Nucleus accumbens (tissue), 56 donors: ENCODE data around the gene LPP.
A peak's percentile ranks its signal among the peaks of the same experiment; 100 is the strongest.

Source experiments
- DNase-seq, 56 donors: peaks; one replicate each; lab custom pipeline; 2025; lab: John Stamatoyannopoulos, UW

LPP gene

DNA sequence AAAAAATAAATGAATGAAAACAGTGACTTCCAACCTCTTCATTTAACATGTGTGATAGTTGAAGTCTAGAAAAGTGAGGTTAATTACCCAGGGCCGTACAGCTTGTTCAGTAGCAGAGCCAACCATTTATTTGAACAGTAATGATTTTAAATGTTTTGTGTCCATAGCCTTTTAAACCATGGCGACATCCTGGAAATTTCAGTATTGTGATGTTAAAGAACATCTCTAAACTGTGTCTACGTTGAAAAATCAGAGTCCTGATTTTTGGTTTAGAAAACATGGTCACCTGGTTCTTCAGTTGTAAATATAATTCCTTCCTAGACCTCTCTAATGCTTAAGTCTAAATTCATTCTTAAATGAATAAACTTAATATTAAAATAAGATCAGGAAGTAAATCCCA lies 14.2 kb downstream of the LPP start:
- DNase-seq: no peak

- DNase-seq: no peak
Measured at GRCh38 chr3:188168648-188169047, 14.7 kb downstream of the LPP start.

- peak in 13 of 56 donors; percentile 4 to 34 (median 20) for DNase-seq
Measured at GRCh38 chr3:188169830-188170455, 16.0 kb downstream of the LPP start.

DNA sequence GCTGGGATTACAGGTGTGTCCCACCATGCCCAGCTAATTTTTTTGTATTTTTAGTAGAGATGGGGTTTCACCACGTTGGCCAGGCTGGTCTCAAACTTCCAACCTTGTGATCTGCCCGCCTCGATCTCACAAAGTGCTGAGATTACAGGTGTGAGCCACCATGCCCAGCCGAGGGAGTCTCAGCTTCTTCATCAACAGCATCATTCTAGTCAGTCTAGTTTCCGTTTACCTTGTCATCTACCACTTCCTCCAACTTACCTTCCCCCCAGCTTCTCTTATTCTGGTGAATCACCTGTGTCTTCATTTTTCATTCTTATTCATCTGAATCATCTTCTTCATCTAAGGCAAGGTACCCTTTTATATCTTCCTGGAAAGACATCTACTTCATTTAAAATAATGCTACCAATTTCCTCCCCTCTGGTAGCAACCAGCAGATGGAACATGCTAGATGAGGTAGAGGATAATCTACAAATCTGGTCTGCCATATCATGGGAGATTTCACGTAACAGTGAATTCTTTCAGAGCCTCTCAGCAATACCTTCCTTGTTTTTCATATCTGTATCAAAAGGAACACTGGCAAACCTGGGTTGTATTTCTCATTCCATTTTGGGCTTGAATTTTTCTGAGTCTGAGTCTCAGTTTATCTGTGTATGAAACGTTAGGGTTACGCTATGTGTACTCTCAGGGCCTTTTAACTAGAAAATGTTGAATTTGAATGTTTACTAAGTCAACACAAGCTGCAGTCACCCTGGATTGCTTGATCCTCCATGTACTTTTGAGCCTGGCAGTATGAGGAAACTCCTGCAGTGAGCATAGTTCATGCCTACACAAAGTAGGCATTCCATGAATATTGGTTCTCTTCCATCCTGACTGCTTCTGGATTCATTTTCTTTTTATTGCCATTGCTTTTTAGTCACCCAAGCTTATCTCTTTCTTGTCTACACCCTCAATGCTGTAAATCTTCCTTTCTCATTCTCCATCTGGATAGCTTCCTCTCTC lies 16.8 kb downstream of the LPP start:
- no peak for DNase-seq

- DNase-seq: no peak
Measured at GRCh38 chr3:188171682-188172467, 17.9 kb downstream of the LPP start.

GRCh38 chr3:188174317-188175044 lies 20.5 kb downstream of the LPP start:
- DNase-seq: no peak

DNA sequence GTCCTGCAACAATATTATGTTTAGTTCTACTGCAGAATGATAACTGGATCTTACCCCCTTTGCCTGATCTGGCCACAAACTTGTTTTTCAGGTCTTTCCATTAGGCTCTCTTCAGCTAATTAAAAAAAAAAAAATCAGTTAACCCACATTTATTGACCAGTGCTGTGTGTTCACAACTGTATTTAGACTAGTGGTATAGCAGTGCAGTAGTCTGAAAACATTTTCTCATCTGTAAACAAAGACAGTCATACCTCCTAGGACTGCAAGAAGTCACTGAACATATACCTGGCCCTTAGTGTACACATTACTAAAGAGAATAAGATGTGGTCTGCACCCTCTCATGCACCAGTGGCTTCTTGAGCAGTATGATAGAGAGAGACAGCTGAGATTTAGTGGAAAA lies 22.5 kb downstream of the LPP start:
- no peak for DNase-seq

DNA sequence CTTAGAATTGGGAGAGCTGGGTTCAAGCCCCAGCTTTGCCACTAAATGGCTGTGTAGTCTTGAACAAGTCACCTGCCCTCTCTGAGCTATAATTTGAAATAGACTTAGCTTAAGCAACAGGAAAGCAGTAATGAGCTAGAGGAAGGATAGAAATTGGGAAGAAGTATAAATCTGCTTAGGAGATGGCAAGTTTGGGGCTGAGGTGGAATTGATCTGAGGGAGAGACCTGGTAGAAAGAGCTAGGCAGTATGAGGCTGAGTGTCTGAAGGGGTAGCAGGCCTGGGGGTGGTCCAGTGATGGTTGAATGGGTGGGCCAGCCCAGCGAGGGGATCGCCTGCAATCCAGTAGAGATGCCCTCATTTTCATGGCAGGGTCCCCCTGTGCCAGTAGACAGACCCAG lies 22.9 kb downstream of the LPP start:
- DNase-seq: no peak

DNA sequence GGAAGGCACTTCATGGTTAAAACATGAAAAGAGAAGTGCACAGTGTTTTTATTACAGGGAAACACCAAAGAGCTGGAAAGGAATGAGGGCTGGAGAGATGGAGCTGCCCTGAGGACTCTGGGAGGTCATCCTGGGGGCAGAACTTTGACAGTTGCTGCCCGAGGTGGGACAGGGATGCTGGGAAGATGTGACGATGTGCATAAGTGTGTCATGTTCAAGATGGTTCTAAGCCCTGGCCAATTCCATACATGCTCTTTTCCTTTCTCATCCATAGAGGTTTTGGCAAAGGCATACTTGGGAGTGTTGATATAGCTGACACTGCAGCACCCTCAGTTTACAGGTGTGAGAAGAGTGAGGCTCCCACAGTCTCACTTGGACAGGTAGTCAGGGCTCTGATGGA lies 23.8 kb downstream of the LPP start:
- no peak for DNase-seq

DNA sequence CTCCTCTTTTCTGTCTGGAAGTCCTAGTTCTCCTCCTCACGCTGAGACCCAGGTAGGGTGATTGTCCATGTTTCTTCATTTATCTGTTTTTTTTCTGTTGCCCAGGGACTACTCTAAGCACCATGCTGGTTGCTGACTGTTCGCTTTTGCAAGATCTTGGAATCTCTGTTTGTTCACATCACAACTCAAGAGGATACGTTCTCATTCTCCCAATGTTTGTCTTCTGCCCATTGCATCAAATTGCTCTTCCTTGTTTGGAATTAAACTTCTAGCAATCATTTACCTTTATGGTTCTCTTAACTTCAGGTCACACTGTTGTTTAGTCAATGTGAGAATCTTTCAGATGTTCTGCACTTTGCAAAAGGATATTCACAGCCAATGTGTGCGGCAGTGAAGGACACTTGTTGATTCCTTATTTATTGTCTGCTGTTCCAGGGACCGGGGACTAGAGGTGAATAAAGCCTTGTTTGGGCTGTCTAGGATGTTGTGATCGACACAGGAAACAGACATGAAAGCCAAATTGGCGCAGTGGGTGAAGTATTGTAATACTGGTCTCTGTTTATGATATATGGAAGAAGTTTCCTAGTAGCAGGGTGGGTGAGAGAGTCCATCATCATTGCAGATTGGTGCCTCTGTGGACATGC lies 24.5 kb downstream of the LPP start:
- DNase-seq: no peak

DNA sequence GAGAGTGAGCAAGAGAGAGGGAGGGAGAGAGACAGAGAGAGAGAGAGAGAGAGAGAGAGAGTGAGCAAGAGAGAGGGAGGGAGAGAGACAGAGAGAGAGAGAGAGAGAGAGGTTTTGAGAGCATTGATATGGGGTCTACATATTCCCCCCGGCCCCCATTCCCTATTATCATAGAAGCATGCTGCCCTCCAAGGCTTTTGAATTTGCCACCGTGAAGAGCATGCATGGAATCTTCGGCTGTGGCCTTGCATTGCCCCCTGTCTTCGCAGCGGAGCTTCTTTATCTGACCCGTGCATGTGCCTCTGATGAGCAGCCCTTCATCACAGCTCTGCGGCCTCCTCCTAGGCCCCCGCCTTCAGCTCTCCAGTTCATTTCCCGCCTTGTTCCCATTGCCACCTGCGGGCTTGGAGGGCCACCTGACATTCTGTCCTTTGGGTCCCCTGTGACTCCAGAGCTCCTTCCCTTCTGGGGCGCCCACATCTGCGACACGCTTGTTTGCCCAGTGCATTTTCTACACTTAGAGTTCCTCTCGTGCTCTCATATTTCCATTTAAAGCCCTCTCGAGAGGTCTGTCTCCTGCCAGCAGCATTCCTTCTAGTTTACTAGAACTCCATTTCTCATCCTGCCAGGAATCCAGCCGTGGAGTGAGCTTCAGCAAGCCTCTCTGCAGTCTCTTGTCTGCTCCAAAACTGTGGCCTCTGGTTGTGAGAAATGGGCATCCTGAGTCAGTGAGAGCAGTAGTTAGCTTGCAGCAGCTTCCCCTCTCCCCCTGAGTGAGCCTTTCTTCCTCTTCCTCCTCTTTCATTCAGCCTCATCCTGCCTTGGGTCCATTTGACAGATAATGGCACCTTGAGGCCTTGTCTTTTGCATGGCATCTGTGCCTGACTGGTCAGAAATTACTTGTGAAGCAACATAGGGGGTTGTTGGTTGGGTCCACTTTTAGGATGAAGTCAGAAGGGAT lies 25.3 kb downstream of the LPP start:
- no peak for DNase-seq

DNA sequence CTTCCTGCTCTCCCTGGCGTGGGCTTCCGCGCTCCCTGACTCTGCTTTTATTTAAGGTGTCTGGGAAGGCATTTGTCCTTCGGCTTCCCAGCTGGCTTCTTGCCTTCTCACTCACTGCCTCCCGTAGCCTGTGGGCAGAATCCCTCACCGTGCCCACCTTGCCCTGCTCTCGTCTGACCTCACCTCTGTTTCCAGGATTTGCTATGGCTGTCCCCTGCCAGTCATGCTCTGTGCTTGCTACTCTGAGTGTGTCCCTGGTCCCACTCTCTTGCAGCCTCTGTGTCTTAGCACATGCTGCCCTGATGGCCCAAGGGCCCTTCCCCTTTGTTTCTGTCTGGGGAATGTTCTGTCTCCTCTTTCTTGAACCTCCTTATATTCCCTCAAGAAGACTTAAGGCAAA lies 26.2 kb downstream of the LPP start:
- no peak for DNase-seq

DNA sequence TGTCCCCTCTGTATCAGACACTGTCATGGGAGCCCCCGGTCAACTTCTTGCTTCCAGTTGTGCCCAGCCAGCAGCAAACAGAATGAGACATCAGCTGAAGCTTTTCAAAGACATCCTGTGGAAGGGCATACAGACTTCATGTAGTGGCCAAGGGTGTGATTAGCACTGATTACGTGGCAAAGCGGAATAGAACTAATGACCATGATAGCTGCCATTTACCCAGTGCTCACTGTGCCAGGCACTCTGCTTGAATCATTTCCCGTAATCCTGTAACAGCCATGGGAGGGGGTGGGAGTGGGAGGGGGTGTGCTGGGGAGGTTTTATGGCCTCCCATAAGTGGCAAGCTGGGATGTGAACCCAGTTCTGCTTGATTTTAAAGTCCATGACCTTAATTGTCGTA lies 29.5 kb downstream of the LPP start:
- no peak for DNase-seq

GRCh38 chr3:188184160-188184559 lies 30.2 kb downstream of the LPP start:
- no peak for DNase-seq

DNA sequence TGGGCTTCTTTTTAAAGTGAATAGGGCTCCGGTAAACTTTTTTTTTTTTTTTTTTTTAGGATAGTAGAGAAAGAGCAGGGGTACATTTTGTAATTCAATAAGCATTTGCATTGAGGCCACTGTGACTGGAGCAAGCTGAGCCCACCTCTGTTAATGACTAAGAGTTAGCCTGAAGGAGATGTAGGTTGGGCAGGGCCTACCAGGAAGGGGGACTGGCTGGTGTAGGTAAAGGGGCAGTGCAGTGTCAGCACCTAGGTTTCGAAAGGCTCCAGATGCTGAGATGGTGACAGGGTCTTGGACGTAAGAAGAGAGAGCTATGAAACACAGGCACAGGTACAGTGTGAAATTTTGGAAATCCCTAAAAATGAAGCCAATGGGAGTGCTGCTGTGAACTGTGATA lies 30.7 kb downstream of the LPP start:
- DNase-seq: no peak

GRCh38 chr3:188185717-188186251 lies 31.8 kb downstream of the LPP start:
- DNase-seq: peak in 1 of 56 donors; percentile 9

DNA sequence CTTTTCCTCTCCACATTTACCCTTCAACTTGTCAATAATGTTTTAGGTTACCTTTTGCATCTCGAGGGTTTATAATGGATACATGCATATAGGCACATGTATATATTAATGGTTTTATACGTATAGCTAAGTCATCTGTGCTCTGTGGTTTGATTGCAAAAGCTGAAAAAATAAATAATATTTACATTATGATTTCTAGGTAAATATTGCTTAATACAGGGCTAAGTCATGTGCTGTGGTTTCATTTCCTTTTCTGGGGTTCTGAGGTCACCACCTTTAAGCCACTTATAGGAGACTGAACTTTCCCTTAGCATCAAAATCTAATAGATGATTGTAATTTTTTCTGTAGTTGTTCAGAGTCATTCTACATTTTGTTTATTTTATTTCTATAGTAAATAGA lies 33.1 kb downstream of the LPP start:
- no peak for DNase-seq

DNA sequence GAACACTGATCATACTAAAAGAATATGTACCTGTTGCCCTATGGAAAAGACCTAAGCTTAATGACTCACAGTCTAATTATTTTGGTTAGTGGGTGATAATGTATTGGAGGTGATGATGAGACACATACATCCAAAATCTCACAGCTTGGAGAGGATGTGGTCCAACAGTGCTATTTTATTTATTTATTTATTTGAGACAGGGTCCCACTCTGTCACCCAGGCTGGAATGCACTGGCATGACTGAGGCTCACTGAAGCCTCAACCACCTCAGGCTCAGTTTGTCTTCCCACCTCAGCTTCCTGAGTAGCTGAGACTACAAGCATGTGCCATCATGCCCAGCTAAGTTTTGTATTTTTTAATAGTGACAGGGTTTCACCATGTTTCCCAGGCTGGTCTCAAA lies 35.0 kb downstream of the LPP start:
- no peak for DNase-seq

DNA sequence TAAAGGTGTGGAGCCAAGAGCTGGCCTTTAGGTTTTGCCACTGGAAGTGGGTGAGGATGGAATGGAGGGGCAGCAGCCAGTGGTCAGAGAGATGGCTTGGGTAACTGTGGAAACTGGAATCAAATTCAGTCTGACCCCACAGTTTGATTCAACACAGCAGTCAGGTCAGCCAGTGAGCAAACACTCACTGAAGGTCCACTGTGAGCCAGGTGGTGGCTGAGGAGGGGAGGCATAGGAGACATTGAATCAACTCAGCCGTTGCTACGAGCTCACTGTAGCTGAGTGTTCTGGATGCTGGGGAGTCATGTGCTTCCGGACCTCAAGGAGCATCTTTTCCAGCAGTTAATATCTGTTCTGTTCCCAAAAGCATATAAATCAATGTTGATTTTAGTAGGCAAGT lies 37.5 kb downstream of the LPP start:
- DNase-seq: no peak
